Mucosa of stomach (tissue), 1 donor: ENCODE results near the gene C6orf132.
"Not testable (repeated sequence)": the region's sequence is repeated elsewhere in the genome, so short reads cannot be mapped to it uniquely, and the experiment has no call there.

Experiments
- H3K27me3 ChIP-seq: one replicate; pipeline ENCODE4 v1.7.0; 2013; ENCODE audit warnings: mild to moderate bottlenecking, low read length; ENCODE audit not compliant: control insufficient read depth, insufficient read depth
- H3K36me3 ChIP-seq: one replicate; pipeline ENCODE4 v1.7.0; 2013; ENCODE audit warnings: low read length; ENCODE audit not compliant: control insufficient read depth, insufficient read depth
- H3K4me1 ChIP-seq: one replicate; pipeline ENCODE4 v1.7.0; 2013; ENCODE audit warnings: mild to moderate bottlenecking, low read length; ENCODE audit not compliant: control insufficient read depth, insufficient read depth
- H3K4me3 ChIP-seq: one replicate; pipeline ENCODE4 v1.7.0; 2013; ENCODE audit warnings: low read length
- H3K9ac ChIP-seq: one replicate; pipeline ENCODE4 v1.7.0; 2013; ENCODE audit warnings: mild to moderate bottlenecking, low read length, moderate library complexity
- H3K9me3 ChIP-seq: one replicate; pipeline ENCODE4 v1.7.0; 2013; ENCODE audit warnings: mild to moderate bottlenecking, low read length, moderate library complexity; ENCODE audit not compliant: control insufficient read depth
- donor health status: Pancreatic carcinoma.

C6orf132 gene

DNA sequence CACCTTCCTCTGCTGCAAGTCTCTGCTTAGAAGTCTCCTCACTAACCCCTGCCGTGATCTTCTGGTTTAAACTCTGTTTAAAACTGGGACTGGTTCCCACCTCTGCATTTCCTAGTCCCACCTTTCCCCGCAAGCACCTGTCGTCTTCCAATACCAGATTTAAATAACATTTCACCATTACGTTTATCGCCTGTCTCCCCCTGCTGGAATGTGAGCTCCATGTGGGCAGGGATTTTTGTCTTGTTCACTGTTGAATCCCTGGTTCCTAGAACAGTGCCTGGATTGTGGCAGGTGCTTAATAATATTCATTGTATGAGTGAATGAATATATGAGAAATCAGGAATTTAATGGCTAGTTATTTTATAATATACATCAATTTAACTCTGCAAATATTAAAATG is 33.4 kb upstream of the C6orf132 start:
- Histone ChIP-seq H3K36me3 (no peaks in the 10 kb centered on the region), H3K27me3 (peaks cover 12% of the 10 kb centered on the region), H3K4me1 (peaks cover 7% of the 10 kb centered on the region), H3K4me3 (no peak overlapping the region), H3K9me3 (no peaks in the 10 kb centered on the region), H3K9ac (no peak overlapping the region)

DNA sequence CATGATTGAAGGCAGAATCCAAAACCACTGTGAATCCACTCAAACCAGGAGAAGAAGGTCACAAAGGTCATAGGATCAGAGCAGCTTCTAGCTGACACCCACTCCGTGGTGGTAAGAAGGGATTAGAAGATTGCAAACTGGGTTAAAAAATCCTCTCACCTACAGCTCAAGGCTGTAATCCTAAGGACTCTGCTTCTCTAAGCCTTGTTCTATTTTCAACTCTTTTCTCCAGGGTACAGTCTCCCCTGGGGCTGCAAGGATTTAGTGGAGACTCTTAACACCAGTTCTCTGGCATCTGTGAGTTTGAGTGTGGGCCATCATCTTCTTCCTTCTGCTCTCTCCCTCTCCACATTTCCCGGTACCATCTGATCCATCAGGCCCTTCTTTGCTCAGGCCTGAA is 30.7 kb upstream of the C6orf132 start, which contains the start of gene GUCA1A:
GUCA1A (plus strand) TSS at position 264 of the 400 bp plus-strand sequence. CDS start 250 bp downstream, outside the sequence.
- peaks cover under 1% of the 10 kb centered on the region for H3K27me3 ChIP-seq
- H3K9me3 ChIP-seq = no peaks in the 10 kb centered on the region
- no peak within 1 kb of the TSS for H3K9ac ChIP-seq
- no peak within 1 kb of the TSS for H3K4me3 ChIP-seq
- no peaks in the 10 kb centered on the region for H3K36me3 ChIP-seq
- peaks cover 7% of the 10 kb centered on the region for H3K4me1 ChIP-seq

DNA sequence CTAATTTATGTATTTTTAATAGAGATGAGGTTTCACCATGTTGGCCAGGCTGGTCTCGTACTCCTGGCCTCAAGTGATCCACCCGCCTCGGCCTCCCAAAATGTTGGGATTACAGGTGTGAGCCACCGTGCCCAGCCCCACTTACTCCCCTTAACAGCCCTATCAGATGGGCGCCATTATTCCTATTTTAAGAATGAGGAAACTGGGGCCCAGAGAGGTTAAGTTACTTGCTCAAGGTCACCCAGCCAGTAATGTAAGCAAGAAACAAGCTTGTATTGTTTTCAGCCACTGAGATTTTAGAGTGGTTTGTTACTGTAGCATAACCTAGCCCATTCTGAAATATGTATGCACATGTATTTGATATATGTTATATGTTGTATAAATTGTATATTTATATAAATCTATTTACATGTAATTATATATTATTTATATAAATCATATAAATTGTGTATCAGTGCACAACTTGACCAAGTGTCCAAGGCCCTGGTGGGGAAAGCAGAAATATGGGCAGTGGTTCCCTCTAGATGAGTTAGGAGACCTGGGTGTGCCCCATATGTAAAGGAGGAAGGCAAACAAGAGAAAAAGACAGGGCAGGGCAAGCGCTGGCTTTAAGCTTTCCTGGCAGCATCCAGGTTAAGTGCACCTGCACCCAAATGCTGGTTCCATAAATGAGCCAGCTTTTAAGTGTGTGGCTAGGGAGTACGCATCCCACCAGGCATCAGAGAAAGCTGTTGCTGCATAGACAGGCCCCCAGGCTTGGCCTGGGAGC is 29.6 kb upstream of the C6orf132 start:
- H3K9ac ChIP-seq = no peak overlapping the region
- H3K9me3 ChIP-seq = no peaks in the 10 kb centered on the region
- peaks cover 7% of the 10 kb centered on the region for H3K4me1 ChIP-seq
- no peak overlapping the region for H3K4me3 ChIP-seq
- H3K27me3 ChIP-seq = no peaks in the 10 kb centered on the region
- no peaks in the 10 kb centered on the region for H3K36me3 ChIP-seq

DNA sequence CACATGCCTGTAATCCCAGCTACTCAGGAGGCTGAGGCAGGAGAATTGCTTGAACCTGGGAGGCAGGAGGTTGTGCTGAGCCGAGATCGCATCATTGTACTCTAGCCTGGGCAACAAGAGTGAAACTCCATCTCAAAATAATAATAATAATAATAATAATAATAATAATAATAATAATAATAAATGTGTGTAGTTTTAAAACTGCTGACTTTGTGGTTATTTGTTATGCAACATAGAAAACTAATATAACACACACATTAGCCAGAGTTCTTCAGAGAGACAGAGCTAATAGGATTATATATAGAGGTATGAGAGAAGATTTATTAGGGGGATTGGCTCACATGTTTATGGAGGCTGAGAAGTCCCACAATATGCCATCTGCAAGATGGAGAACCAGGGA is 27.4 kb upstream of the C6orf132 start:
- not testable (repeated sequence) for H3K27me3 ChIP-seq, H3K4me3 ChIP-seq, H3K9me3 ChIP-seq, H3K9ac ChIP-seq, H3K36me3 ChIP-seq
- H3K4me1 ChIP-seq = peaks cover 16% of the 10 kb centered on the region

DNA sequence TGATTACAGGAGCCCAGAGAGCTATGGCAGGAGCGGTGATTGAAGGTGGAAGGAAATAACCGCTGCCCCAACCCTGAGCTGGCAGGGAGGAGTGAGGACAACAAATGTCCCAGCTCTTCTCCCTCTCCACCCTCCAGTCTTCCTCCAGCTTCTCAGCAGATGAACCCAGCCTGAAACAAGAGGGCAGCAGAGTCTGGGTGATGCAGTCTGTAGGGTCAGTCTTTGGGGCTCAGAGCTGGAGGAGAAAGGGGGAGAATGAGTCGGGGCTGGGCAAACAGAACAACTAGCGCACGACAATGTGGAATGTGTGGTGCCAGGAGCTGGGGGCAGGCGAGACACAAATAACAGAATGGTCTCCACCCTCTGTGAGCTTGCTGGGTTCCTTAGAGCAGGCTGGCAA is 26.2 kb upstream of the C6orf132 start:
- Histone ChIP-seq H3K9me3 (no peaks in the 10 kb centered on the region), H3K9ac (no peak overlapping the region), H3K4me1 (peaks cover 16% of the 10 kb centered on the region), H3K36me3 (no peaks in the 10 kb centered on the region), H3K4me3 (no peak overlapping the region), H3K27me3 (no peaks in the 10 kb centered on the region)

DNA sequence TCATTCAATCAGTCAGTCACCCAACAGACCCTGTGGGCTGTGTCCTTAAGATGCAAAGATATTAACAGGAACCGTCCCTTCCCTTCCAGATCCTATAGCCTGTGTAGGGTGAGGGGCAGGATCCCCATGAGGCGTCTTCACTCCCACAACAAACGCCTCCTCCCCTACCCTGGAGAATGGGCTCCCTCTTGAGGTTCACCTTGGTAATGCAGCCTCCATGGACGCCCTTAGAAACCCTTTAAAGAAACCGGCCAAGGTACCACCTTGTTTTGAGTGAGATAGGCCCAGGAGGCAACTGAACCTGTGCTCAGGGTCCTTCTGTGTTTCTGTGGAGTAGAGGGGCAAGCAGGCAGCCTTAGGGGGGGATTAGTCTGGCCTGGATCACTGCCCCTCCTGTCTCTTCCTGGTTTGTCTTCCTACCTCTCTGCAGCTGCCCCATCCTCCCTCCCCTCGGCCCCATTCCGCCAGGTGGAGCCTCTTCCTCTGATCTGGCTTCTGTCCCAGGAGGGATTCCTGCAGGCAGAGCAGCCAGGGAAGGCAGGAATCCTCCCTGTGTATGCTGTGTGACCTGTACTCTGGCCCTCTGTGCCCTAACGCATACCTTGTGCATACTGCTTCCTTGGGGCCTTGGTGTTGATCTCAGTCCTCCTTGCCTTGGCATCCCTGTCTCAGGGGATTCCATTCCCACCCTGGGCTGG is 24.2 kb upstream of the C6orf132 start:
- H3K27me3 ChIP-seq = peaks cover 3% of the 10 kb centered on the region
- H3K4me1 ChIP-seq = peaks cover 8% of the 10 kb centered on the region
- H3K36me3 ChIP-seq = no peaks in the 10 kb centered on the region
- H3K4me3 ChIP-seq = no peak overlapping the region
- H3K9ac ChIP-seq = peak overlapping the region; percentile 29
- H3K9me3 ChIP-seq = no peaks in the 10 kb centered on the region

DNA sequence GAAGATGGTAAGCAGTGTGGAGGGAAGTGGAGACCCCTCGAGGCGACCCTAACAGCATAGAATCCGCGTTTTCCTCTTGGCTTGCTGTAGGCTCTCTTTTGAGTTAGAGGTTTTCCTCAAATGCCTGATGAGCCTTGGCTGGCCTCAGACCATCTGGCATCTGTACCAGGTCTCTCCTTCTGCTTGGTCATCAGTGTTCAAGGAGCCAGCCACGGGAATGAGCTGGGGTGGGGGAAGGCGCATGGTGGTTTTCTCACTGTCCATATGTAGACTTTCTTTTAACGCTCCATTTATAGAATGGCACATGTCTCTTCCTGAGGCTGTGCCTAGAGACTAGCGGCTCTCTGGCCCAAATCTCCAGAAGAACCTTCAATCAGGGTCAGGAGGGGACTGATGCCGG is 22.6 kb upstream of the C6orf132 start:
- Histone ChIP-seq H3K9me3 (no peaks in the 10 kb centered on the region), H3K4me1 (peaks cover 8% of the 10 kb centered on the region), H3K36me3 (no peaks in the 10 kb centered on the region), H3K9ac (no peak overlapping the region), H3K27me3 (peaks cover 3% of the 10 kb centered on the region), H3K4me3 (no peak overlapping the region)

DNA sequence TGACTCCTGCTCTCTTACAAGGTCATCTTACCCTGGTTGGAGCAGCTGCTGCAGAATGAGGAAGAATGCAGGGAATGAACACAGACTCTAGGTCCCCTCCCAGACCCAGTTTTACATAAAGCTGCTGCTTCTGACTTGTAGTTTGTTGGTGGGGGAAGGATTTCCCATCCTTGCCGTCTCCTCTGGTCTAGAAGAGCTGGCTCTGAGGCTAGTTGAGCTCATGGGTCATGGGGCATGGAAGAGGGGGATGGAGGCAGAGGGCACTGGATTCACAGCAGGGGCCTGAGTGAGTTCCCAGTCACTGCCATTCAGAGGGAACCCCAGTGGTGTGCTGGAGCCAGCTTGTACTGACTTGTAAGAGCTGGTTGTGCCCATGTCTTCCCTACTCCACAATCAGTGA is 21.6 kb upstream of the C6orf132 start:
- H3K4me1 ChIP-seq = peaks cover 17% of the 10 kb centered on the region
- no peak overlapping the region for H3K4me3 ChIP-seq
- H3K9ac ChIP-seq = no peak overlapping the region
- peaks cover 3% of the 10 kb centered on the region for H3K27me3 ChIP-seq
- no peaks in the 10 kb centered on the region for H3K36me3 ChIP-seq
- no peaks in the 10 kb centered on the region for H3K9me3 ChIP-seq

DNA sequence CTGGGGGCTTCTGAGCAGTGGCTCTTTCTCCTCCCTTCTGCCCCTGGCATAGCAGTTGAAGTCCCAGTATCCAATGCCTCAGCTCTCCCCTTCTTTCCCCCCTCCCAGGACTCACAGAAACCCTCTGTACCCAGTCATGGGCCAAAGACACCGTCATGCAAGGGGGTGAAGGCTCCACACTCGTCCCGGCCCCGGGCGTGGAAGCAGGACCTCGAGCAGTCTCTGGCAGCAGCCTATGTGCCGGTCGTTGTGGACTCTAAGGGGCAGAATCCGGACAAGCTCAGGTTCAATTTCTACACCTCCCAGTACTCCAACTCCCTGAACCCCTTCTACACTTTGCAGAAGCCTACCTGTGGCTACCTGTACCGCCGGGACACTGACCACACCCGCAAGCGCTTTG is 20.4 kb upstream of the C6orf132 start:
- Histone ChIP-seq H3K36me3 (no peaks in the 10 kb centered on the region), H3K4me3 (no peak overlapping the region), H3K9me3 (no peaks in the 10 kb centered on the region), H3K4me1 (peaks cover 17% of the 10 kb centered on the region), H3K27me3 (peaks cover 3% of the 10 kb centered on the region), H3K9ac (no peak overlapping the region)

DNA sequence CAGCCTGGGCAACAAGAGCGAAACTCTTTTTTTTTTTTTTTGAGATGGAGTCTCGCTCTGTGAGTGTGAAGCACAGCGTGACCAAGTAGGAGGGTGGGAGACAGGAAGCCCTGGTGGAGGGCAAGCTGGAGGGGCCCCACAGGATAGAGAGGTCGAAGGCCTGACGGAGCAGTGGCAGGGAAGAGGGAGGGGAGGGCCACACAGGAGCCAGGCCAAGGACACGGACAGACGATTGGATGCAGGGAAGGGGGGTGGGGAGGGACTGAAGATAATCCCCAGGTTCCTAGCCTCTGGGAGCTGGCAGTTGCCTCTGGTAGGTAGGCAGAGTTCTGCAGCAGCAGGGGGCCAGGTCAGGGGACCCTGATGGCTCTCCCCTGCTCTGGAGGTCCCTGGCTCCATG is 20.0 kb upstream of the C6orf132 start:
- Histone ChIP-seq H3K27me3 (peaks cover 3% of the 10 kb centered on the region), H3K4me1 (peaks cover 17% of the 10 kb centered on the region), H3K9me3 (no peaks in the 10 kb centered on the region), H3K9ac (no peak overlapping the region), H3K36me3 (no peaks in the 10 kb centered on the region), H3K4me3 (no peak overlapping the region)

DNA sequence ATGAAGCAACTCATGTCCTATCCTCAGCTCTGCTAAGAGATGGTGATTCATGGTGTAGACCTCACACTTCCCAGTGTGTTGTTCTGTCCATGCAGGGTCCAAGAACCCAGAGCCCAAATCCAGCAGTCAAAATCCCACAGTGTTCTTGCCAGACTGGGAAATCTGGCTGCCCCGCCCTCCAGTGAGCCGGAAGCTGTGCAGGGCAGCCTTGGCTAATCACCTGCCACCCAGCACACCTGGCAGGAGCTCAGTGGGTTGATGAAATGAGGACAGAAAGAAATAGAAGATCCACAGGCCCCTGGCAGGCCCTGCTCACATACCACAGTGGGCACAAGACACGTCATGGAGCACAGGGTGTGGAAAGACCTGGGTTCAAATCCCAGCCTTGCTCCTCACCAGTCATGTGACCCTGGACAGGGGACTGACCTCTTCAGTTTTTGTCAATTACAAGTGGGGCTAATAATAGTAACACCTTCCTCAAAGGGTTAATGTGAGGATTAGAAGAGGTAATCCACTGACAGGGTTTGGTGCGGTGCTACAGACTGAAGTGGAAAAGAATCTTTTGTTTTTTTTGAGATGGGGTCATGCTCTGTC is 17.1 kb upstream of the C6orf132 start:
- Histone ChIP-seq H3K27me3 (peaks cover 3% of the 10 kb centered on the region), H3K9ac (no peak overlapping the region), H3K9me3 (no peaks in the 10 kb centered on the region), H3K4me1 (peaks cover 9% of the 10 kb centered on the region), H3K4me3 (no peak overlapping the region), H3K36me3 (no peaks in the 10 kb centered on the region)

DNA sequence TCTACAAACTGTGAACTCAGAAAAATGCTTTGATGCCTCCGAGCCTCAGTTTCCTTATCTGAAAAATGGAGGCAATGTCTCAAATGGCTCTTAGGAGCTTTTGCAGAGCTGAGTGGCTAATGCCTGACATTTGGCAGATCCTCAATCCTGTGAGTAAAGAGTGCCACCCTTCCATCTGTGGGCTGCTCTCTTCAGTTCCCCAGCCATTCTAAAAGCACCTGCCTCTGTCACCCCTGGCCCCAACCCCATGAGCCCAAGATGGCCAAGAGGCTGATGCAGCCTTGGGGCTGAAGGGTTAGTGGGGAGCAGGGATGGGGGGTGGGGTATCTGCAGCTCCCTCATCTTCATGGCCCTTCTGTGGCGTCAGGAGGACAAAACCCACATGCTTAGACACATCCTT is 16.2 kb upstream of the C6orf132 start:
- Histone ChIP-seq H3K9me3 (no peaks in the 10 kb centered on the region), H3K36me3 (no peaks in the 10 kb centered on the region), H3K9ac (no peak overlapping the region), H3K4me1 (peaks cover 16% of the 10 kb centered on the region), H3K4me3 (no peak overlapping the region), H3K27me3 (peaks cover 3% of the 10 kb centered on the region)
